ENCODE data around the gene SLC38A10. TPM values are rescaled to one million over a fixed set of nuclear protein-coding genes. Genes with fewer than 3 reads are reported as not detected.
A peak's percentile ranks its signal among the peaks of the same experiment; 100 is the strongest.

SLC38A10 gene
- total and polyA plus RNA-seq, 2 of the 13 experiments (the other 11 are each of a cell fraction or from before 2014, with no cell fraction given): 23.4 to 55.8 TPM

- WGBS (ENCODE audit: low lambda C conversion rate): 96% methylated on average over 83 of the region's 83 CpGs
- peaks cover 27% of the 10 kb centered on the region for H3K79me2 ChIP-seq (ENCODE audit: insufficient read depth, low read length)
- H3K9ac ChIP-seq (ENCODE audit: insufficient read depth, low read depth, low read length): no peak overlapping the region
- no peak overlapping the region for H3K27ac ChIP-seq (ENCODE audit: extremely low read length, insufficient read depth, low read length)
- no peak overlapping the region for H3K4me2 ChIP-seq (ENCODE audit: low read depth, low read length)
- 0 out of 2 replicates have a peak, but pooled peaks have one; percentile 12 for TF ChIP-seq RBFOX2 (IDR thresholded peaks at IDR 0.05; ENCODE audit: low read depth, low read length)
- no peak for TF ChIP-seq AHR (CRISPR knock-in tag; IDR thresholded peaks at IDR 0.05)
- no peak for TF ChIP-seq ISX (CRISPR knock-in tag; conservative IDR thresholded peaks at IDR 0.05)
- TF ChIP-seq NCOA5 (CRISPR knock-in tag; IDR thresholded peaks at IDR 0.05): no peak
- TF ChIP-seq, protein P1, sequence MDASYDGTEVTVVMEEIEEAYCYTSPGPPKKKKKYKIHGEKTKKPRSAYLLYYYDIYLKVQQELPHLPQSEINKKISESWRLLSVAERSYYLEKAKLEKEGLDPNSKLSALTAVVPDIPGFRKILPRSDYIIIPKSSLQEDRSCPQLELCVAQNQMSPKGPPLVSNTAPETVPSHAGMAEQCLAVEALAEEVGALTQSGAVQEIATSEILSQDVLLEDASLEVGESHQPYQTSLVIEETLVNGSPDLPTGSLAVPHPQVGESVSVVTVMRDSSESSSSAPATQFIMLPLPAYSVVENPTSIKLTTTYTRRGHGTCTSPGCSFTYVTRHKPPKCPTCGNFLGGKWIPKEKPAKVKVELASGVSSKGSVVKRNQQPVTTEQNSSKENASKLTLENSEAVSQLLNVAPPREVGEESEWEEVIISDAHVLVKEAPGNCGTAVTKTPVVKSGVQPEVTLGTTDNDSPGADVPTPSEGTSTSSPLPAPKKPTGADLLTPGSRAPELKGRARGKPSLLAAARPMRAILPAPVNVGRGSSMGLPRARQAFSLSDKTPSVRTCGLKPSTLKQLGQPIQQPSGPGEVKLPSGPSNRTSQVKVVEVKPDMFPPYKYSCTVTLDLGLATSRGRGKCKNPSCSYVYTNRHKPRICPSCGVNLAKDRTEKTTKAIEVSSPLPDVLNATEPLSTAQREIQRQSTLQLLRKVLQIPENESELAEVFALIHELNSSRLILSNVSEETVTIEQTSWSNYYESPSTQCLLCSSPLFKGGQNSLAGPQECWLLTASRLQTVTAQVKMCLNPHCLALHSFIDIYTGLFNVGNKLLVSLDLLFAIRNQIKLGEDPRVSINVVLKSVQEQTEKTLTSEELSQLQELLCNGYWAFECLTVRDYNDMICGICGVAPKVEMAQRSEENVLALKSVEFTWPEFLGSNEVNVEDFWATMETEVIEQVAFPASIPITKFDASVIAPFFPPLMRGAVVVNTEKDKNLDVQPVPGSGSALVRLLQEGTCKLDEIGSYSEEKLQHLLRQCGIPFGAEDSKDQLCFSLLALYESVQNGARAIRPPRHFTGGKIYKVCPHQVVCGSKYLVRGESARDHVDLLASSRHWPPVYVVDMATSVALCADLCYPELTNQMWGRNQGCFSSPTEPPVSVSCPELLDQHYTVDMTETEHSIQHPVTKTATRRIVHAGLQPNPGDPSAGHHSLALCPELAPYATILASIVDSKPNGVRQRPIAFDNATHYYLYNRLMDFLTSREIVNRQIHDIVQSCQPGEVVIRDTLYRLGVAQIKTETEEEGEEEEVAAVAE (CRISPR knock-in tag; IDR thresholded peaks at IDR 0.05; ENCODE audit: borderline replicate concordance): no peak
- TF ChIP-seq ZBTB38 (CRISPR knock-in tag; IDR thresholded peaks at IDR 0.05): peak; percentile 44
- no peak for TF ChIP-seq ZSCAN5A (CRISPR knock-in tag; IDR thresholded peaks at IDR 0.05; ENCODE audit: borderline replicate concordance)
- TF ChIP-seq ETV5 (CRISPR knock-in tag; IDR thresholded peaks at IDR 0.05; ENCODE audit: borderline replicate concordance): no peak
- peak; percentile 85 for TF ChIP-seq AGO2 (optimal IDR thresholded peaks at IDR 0.05; ENCODE audit: low read depth, low read length)
- no peak for TF ChIP-seq SMARCC2 (IDR thresholded peaks at IDR 0.05)
- no peak for TF ChIP-seq PAF1 (CRISPR knock-in tag; IDR thresholded peaks at IDR 0.05)
- no peak for TF ChIP-seq ADNP (CRISPR knock-in tag; IDR thresholded peaks at IDR 0.05)
- TF ChIP-seq ZNF562 (CRISPR knock-in tag; IDR thresholded peaks at IDR 0.05; ENCODE audit: borderline replicate concordance): no peak
- TF ChIP-seq ZBTB1 (CRISPR knock-in tag; IDR thresholded peaks at IDR 0.05; ENCODE audit: borderline replicate concordance): no peak
- TF ChIP-seq, protein P2, sequence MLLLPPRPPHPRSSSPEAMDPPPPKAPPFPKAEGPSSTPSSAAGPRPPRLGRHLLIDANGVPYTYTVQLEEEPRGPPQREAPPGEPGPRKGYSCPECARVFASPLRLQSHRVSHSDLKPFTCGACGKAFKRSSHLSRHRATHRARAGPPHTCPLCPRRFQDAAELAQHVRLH (CRISPR knock-in tag; IDR thresholded peaks at IDR 0.05; ENCODE audit: borderline replicate concordance, low read depth): no peak
- TF ChIP-seq ZNF136 (CRISPR knock-in tag; IDR thresholded peaks at IDR 0.05; ENCODE audit: low read depth): no peak
- peak; percentile 10 for TF ChIP-seq HNRNPLL (IDR thresholded peaks at IDR 0.05; ENCODE audit: low read depth, low read length, poor library complexity, severe bottlenecking)
- no peak for TF ChIP-seq SNAI1 (CRISPR knock-in tag; IDR thresholded peaks at IDR 0.05; ENCODE audit: borderline replicate concordance)
- H3K4me1 ChIP-seq (ENCODE audit: insufficient read depth, low read length): peaks cover 85% of the 10 kb centered on the region
- no peak overlapping the region for H3K4me3 ChIP-seq (replicated peaks in 1 of 3; ENCODE audit: insufficient read depth in 1 of 3, low read depth in 2 of 3, low read length in 3 of 3)
- intact Hi-C loops (cut with micrococcal nuclease; ENCODE audit: unreplicated experiment) (no loop called here), in situ Hi-C loops (cut with HindIII; ENCODE audit: extremely low pct_ligation_motif_present, low pct_unique_long_range_greater_than_20kb) (no loop called here)
- CTCF ChIA-PET (ENCODE audit: low intra/inter-chr PET ratio, low total read pairs): no interaction called here
- POLR2A ChIA-PET: interaction anchor here (1.5 kb wide), 1 partner anchor 8 kb away, joined by 4 read pairs; no protein-coding TSS in a partner anchor
- 0 out of 2 replicates have a peak, but pooled peaks cover 3% of the 10 kb centered on the region for H4K20me1 ChIP-seq (ENCODE audit: insufficient read depth, low read length)
- H3K27me3 ChIP-seq (ENCODE audit: control insufficient read depth in 1 of 2, insufficient read depth in 2 of 2, low read length in 2 of 2): peaks cover 2 to 44% of the 10 kb centered on the region in 2 experiments; a peak in 4 of 5 replicates
- no peaks in the 10 kb centered on the region for H3K9me3 ChIP-seq (ENCODE audit: low read length)
- no peak for FAIRE-seq
- BruUV-seq (replicated peaks): no TSS peak
- no peak for DNase-seq (ENCODE audit: low spot score)
- no peak for ATAC-seq
- H3K36me3 ChIP-seq (replicated peaks in 1 of 2; ENCODE audit: control insufficient read depth in 1 of 2, insufficient read depth in 2 of 2, low read length in 2 of 2): no peaks in the 10 kb centered on the region
- no peak overlapping the region for H2AFZ ChIP-seq (ENCODE audit: low read length)
Observed at GRCh38 chr17:81341516-81342268, 46.6 kb upstream of the SLC38A10 start.

Data from HepG2 (cell line).